ENCODE results near the gene RAB11FIP4.

The RAB11FIP4 gene

DNA sequence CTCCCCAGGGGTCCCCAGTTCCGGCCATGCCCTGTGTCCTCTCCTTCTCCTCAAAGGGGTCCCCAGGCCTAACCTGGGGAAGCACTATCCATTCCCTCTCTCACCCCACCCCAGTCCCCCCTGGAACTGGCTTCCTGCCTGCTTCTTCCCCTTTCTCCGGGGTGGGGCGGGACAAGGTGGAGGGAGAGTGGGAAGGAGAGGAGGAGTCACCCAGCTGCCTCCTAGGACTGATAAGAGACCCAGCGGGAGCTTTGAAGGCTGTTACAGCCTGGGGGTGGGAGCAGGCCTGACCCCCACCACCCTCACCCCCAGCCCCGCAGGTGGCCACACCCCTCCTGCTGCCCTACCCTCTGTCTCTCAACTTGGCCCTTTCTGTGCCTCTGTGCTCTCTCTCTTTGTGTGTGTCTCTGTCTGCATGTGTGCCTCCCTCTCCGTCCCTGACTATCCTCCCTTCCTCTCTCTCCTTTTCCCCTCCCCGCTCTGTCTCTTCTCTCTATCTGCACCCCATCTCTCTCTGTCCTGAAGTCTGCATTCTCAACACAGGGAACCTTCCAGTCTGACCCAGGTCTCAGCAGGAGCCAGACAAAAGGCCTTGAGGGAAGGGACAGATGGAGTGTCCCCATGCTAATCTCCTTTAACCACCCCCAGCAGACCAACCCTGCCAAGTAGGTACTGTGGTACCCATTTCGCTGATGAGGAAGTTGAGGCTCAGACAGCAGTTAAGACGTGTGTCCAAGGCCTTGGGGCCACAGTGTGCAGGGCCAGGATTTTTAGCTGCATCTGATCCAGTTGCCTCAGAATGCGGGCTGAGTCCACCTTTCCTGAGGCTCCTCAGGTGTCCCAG, 66.1 kb downstream of the RAB11FIP4 start:
- Histone ChIP-seq H3K27ac (ENCODE audit: low read length) (no peak overlapping the region), H3K9ac (ENCODE audit: low read depth, low read length) (no peak overlapping the region), H3K79me2 (ENCODE audit: insufficient read depth, low read length) (no peaks in the 10 kb centered on the region), H2AFZ (ENCODE audit: low read depth, low read length) (no peak overlapping the region), H3K36me3 (ENCODE audit: insufficient read depth, low read length) (no peaks in the 10 kb centered on the region), H3K4me1 (ENCODE audit: insufficient read depth, low read length) (no peaks in the 10 kb centered on the region), H3K9me3 (ENCODE audit: insufficient read depth, low read length, severe bottlenecking) (no peaks in the 10 kb centered on the region), H3K27me3 (ENCODE audit: insufficient read depth, low read length, poor library complexity) (peaks cover 3% of the 10 kb centered on the region), H3K4me2 (ENCODE audit: insufficient read depth, low read length) (no peak overlapping the region), H3K4me3 (ENCODE audit: low read depth in 1 of 2, low read length in 2 of 2) (no peak overlapping the region), H4K20me1 (ENCODE audit: insufficient read depth, low read length) (no peaks in the 10 kb centered on the region)
- DNase-seq (no peak), ATAC-seq (ENCODE audit: insufficient read depth, low read depth) (no peak)
- TF ChIP-seq, protein P1, sequence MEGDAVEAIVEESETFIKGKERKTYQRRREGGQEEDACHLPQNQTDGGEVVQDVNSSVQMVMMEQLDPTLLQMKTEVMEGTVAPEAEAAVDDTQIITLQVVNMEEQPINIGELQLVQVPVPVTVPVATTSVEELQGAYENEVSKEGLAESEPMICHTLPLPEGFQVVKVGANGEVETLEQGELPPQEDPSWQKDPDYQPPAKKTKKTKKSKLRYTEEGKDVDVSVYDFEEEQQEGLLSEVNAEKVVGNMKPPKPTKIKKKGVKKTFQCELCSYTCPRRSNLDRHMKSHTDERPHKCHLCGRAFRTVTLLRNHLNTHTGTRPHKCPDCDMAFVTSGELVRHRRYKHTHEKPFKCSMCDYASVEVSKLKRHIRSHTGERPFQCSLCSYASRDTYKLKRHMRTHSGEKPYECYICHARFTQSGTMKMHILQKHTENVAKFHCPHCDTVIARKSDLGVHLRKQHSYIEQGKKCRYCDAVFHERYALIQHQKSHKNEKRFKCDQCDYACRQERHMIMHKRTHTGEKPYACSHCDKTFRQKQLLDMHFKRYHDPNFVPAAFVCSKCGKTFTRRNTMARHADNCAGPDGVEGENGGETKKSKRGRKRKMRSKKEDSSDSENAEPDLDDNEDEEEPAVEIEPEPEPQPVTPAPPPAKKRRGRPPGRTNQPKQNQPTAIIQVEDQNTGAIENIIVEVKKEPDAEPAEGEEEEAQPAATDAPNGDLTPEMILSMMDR (IDR thresholded peaks at IDR 0.05; ENCODE audit: borderline replicate concordance, extremely low read depth, low read length, poor library complexity, severe bottlenecking), result no peak
- no peak for TF ChIP-seq EZH2 (IDR thresholded peaks at IDR 0.05; ENCODE audit: borderline replicate concordance, low read depth, low read length, severe bottlenecking)

DNA sequence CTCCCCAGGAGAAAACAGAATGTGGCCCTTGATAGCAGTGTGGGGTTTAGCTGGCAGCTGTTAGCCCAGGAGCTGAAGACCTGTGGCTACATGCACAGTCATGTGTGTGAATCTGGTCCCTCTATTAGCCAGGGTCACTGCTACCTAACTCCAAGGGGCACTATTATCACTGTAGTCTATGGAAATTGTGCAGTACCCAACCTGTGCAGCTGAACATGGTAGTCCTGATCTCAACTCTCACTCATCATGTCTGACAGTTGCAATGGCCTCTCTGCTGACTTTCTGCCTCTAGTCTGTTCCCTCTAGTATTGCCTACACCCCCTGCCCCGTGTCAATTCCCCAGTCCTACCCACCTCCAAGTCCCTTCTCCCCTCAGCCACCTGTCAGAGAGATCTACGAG, 67.4 kb downstream of the RAB11FIP4 start:
- Histone ChIP-seq H3K9ac (ENCODE audit: low read depth, low read length) (no peak overlapping the region), H4K20me1 (ENCODE audit: insufficient read depth, low read length) (no peaks in the 10 kb centered on the region), H3K27me3 (ENCODE audit: insufficient read depth, low read length, poor library complexity) (peaks cover 3% of the 10 kb centered on the region), H3K4me3 (ENCODE audit: low read depth in 1 of 2, low read length in 2 of 2) (no peak overlapping the region), H3K9me3 (ENCODE audit: insufficient read depth, low read length, severe bottlenecking) (no peaks in the 10 kb centered on the region), H3K36me3 (ENCODE audit: insufficient read depth, low read length) (no peaks in the 10 kb centered on the region), H3K4me1 (ENCODE audit: insufficient read depth, low read length) (no peaks in the 10 kb centered on the region), H3K4me2 (ENCODE audit: insufficient read depth, low read length) (no peak overlapping the region), H3K27ac (ENCODE audit: low read length) (no peak overlapping the region), H3K79me2 (ENCODE audit: insufficient read depth, low read length) (no peaks in the 10 kb centered on the region), H2AFZ (ENCODE audit: low read depth, low read length) (no peak overlapping the region)
- TF ChIP-seq EZH2 (IDR thresholded peaks at IDR 0.05; ENCODE audit: borderline replicate concordance, low read depth, low read length, severe bottlenecking), result no peak
- TF ChIP-seq, protein P1 (IDR thresholded peaks at IDR 0.05; ENCODE audit: borderline replicate concordance, extremely low read depth, low read length, poor library complexity, severe bottlenecking), result no peak
- ATAC-seq (ENCODE audit: insufficient read depth, low read depth) (no peak), DNase-seq (no peak)

DNA sequence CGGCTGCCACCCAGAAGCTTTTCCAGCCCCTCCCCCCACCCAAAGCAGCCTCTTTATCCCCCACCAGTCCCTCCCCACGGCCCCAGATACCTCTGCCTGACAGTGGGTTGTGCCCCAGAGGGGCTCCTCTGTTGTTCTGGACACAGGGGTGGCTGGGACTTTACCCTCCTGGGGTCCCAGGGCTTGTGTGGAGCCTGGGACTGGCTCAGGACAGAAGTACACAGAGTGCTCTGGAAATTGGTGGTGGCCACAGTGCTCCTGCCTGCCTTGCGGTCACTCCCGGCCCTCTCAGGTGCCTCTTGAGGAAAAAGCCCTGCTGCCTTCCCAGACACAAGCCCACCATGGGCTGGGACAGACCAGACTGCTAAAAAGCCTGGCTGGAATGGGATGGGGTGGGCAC, 68.2 kb downstream of the RAB11FIP4 start:
- H3K4me1 ChIP-seq (ENCODE audit: insufficient read depth, low read length), result no peaks in the 10 kb centered on the region
- H4K20me1 ChIP-seq (ENCODE audit: insufficient read depth, low read length), result no peaks in the 10 kb centered on the region
- no peaks in the 10 kb centered on the region for H3K9me3 ChIP-seq (ENCODE audit: insufficient read depth, low read length, severe bottlenecking)
- no peak overlapping the region for H3K9ac ChIP-seq (ENCODE audit: low read depth, low read length)
- H3K79me2 ChIP-seq (ENCODE audit: insufficient read depth, low read length), result no peaks in the 10 kb centered on the region
- H3K4me3 ChIP-seq (ENCODE audit: low read depth in 1 of 2, low read length in 2 of 2), result no peak overlapping the region
- peaks cover 3% of the 10 kb centered on the region for H3K27me3 ChIP-seq (ENCODE audit: insufficient read depth, low read length, poor library complexity)
- no peak overlapping the region for H2AFZ ChIP-seq (ENCODE audit: low read depth, low read length)
- DNase-seq (no peak), ATAC-seq (ENCODE audit: insufficient read depth, low read depth) (no peak)
- no peak for TF ChIP-seq EZH2 (IDR thresholded peaks at IDR 0.05; ENCODE audit: borderline replicate concordance, low read depth, low read length, severe bottlenecking)
- H3K27ac ChIP-seq (ENCODE audit: low read length), result no peak overlapping the region
- H3K4me2 ChIP-seq (ENCODE audit: insufficient read depth, low read length), result no peak overlapping the region
- no peaks in the 10 kb centered on the region for H3K36me3 ChIP-seq (ENCODE audit: insufficient read depth, low read length)

DNA sequence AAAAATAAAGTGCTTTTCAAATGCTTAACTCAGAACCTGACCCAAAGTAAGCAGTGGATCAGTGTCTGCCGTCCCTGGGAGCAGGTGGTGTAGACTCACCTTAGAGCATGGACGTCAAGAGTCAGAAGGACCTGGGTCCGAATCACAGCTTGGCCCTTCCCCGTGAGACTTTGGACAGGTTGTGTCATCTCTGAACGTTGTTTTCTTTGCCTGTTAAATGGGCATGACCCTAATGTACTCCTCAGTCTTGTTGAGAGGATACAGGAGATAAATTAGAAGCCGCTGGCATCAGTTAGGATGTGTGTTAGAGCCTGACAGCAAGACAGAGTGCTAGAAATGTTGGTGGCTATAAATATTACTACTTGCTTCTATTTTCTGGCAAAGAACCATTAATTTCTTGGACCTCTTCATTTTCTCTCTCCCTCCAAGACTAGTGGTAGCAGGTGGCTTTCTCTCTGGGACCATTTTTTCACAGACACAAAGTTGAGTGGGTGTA, 68.8 kb downstream of the RAB11FIP4 start:
- Histone ChIP-seq H3K79me2 (ENCODE audit: insufficient read depth, low read length) (no peaks in the 10 kb centered on the region), H3K4me1 (ENCODE audit: insufficient read depth, low read length) (no peaks in the 10 kb centered on the region), H3K36me3 (ENCODE audit: insufficient read depth, low read length) (no peaks in the 10 kb centered on the region), H3K4me2 (ENCODE audit: insufficient read depth, low read length) (no peak overlapping the region), H4K20me1 (ENCODE audit: insufficient read depth, low read length) (no peaks in the 10 kb centered on the region), H3K4me3 (ENCODE audit: low read depth in 1 of 2, low read length in 2 of 2) (no peak overlapping the region), H3K27me3 (ENCODE audit: insufficient read depth, low read length, poor library complexity) (peaks cover 2% of the 10 kb centered on the region), H3K9me3 (ENCODE audit: insufficient read depth, low read length, severe bottlenecking) (no peaks in the 10 kb centered on the region), H3K27ac (ENCODE audit: low read length) (no peak overlapping the region), H2AFZ (ENCODE audit: low read depth, low read length) (no peak overlapping the region), H3K9ac (ENCODE audit: low read depth, low read length) (no peak overlapping the region)
- DNase-seq (no peak), ATAC-seq (ENCODE audit: insufficient read depth, low read depth) (no peak)
- TF ChIP-seq EZH2 (IDR thresholded peaks at IDR 0.05; ENCODE audit: borderline replicate concordance, low read depth, low read length, severe bottlenecking), result no peak
- TF ChIP-seq, protein P1 (IDR thresholded peaks at IDR 0.05; ENCODE audit: borderline replicate concordance, extremely low read depth, low read length, poor library complexity, severe bottlenecking), result no peak
